Eye (tissue), 1 donor: Measurements from ENCODE around the gene DUOX1.

Experiments
- DNase-seq: peaks from one replicate; pipeline ENCODE4 v3.0.0-alpha.2; 2015

The DUOX1 gene

GRCh38 chr15:45143946-45144345 lies 14.2 kb downstream of the DUOX1 start:
- no peak for DNase-seq

GRCh38 chr15:45144775-45145174 lies 15.0 kb downstream of the DUOX1 start:
- DNase-seq, result no peak

GRCh38 chr15:45146405-45146804 lies 16.6 kb downstream of the DUOX1 start:
- DNase-seq, result no peak

- DNase-seq, result no peak
Observed at GRCh38 chr15:45147606-45148005, 17.8 kb downstream of the DUOX1 start.

- no peak for DNase-seq
Observed at GRCh38 chr15:45148076-45149059, 18.6 kb downstream of the DUOX1 start.

GRCh38 chr15:45149060-45149459 lies 19.3 kb downstream of the DUOX1 start:
- no peak for DNase-seq

- DNase-seq, result no peak
Observed at GRCh38 chr15:45150481-45150880, 20.7 kb downstream of the DUOX1 start.

- DNase-seq, result no peak
Observed at GRCh38 chr15:45150997-45151396, 21.2 kb downstream of the DUOX1 start.

- DNase-seq, result no peak
Observed at GRCh38 chr15:45151998-45152828, 22.4 kb downstream of the DUOX1 start.

- no peak for DNase-seq
Observed at GRCh38 chr15:45155739-45156138, 25.9 kb downstream of the DUOX1 start.

- no peak for DNase-seq
Observed at GRCh38 chr15:45156744-45157455, 27.1 kb downstream of the DUOX1 start.

- DNase-seq, result no peak
Observed at GRCh38 chr15:45157974-45158373, 28.2 kb downstream of the DUOX1 start.

- no peak for DNase-seq
Observed at GRCh38 chr15:45161666-45162065, 31.9 kb downstream of the DUOX1 start.

GRCh38 chr15:45162771-45163507 lies 33.1 kb downstream of the DUOX1 start:
- peak; percentile 94 for DNase-seq

GRCh38 chr15:45163508-45163856 lies 33.7 kb downstream of the DUOX1 start:
- DNase-seq, result no peak

- DNase-seq, result no peak
Observed at GRCh38 chr15:45164914-45165313, 35.1 kb downstream of the DUOX1 start.

- no peak for DNase-seq
Observed at GRCh38 chr15:45165536-45165935, 35.7 kb downstream of the DUOX1 start.

GRCh38 chr15:45166834-45167630 lies 37.2 kb downstream of the DUOX1 start:
- peak; percentile 92 for DNase-seq

GRCh38 chr15:45167631-45168205 lies 37.9 kb downstream of the DUOX1 start:
- DNase-seq, result no peak

- no peak for DNase-seq
Observed at GRCh38 chr15:45168286-45168685, 38.5 kb downstream of the DUOX1 start.
